HTR-8/SVneo (cell line): ENCODE data around the gene PDE1C.

Experiments used
- DNase-seq: peaks from one replicate; pipeline ENCODE4 v3.0.0; 2011; ENCODE audit warnings: low spot score, mixed read lengths; ENCODE audit not compliant: insufficient read length
- FAIRE-seq: peaks from 2 replicates; lab custom pipeline; 2011; peaks lifted over from hg19 to GRCh38; lab: Jason Lieb, UNC

Gene PDE1C

GRCh38 chr7:31955641-31956040 lies 114.6 kb downstream of the PDE1C start:
- FAIRE-seq (no peak), DNase-seq (no peak)

GRCh38 chr7:31955021-31955420 lies 115.2 kb downstream of the PDE1C start:
- DNase-seq (peak; percentile 14), FAIRE-seq (no peak)

- no peak for DNase-seq
- FAIRE-seq, result no peak
These were observed 115.7 kb downstream of the PDE1C start for GRCh38 chr7:31954500-31954899.

- DNase-seq (no peak), FAIRE-seq (no peak)
These were observed 116.8 kb downstream of the PDE1C start for GRCh38 chr7:31953432-31953831.

GRCh38 chr7:31950091-31950755 lies 120.0 kb downstream of the PDE1C start:
- FAIRE-seq (no peak), DNase-seq (no peak)

GRCh38 chr7:31948029-31948428 lies 122.2 kb downstream of the PDE1C start:
- DNase-seq (peak; percentile 48), FAIRE-seq (no peak)

- no peak for DNase-seq
- no peak for FAIRE-seq
These were observed 130.0 kb downstream of the PDE1C start for GRCh38 chr7:31940167-31940566.

- no peak for FAIRE-seq
These were observed 131.1 kb downstream of the PDE1C start for GRCh38 chr7:31939076-31939475.

GRCh38 chr7:31938650-31939049 lies 131.6 kb downstream of the PDE1C start:
- FAIRE-seq (peak; percentile 28), DNase-seq (peak; percentile 23)

More at GRCh38 chr7:31939076-31939475, 131.1 kb downstream of the PDE1C start:
- DNase-seq, result no peak

GRCh38 chr7:31937982-31938381 lies 132.2 kb downstream of the PDE1C start:
- FAIRE-seq (no peak), DNase-seq (no peak)

- FAIRE-seq (no peak), DNase-seq (peak; percentile 13)
These were observed 134.8 kb downstream of the PDE1C start for GRCh38 chr7:31935124-31936054.

- DNase-seq (peak; percentile 21), FAIRE-seq (no peak)
These were observed 135.7 kb downstream of the PDE1C start for GRCh38 chr7:31934551-31934950.

- peak; percentile 85 for FAIRE-seq
- peak; percentile 20 for DNase-seq
These were observed 136.7 kb downstream of the PDE1C start for GRCh38 chr7:31933481-31933880.

GRCh38 chr7:31926991-31927584 lies 143.1 kb downstream of the PDE1C start:
- FAIRE-seq (no peak), DNase-seq (no peak)

GRCh38 chr7:31925753-31926454 lies 144.3 kb downstream of the PDE1C start:
- peak; percentile 46 for FAIRE-seq
- DNase-seq, result no peak

GRCh38 chr7:31924251-31924650 lies 146.0 kb downstream of the PDE1C start:
- DNase-seq (no peak), FAIRE-seq (no peak)

- DNase-seq (no peak), FAIRE-seq (no peak)
These were observed 147.4 kb downstream of the PDE1C start for GRCh38 chr7:31922848-31923247.

GRCh38 chr7:31921047-31921446 lies 149.2 kb downstream of the PDE1C start:
- FAIRE-seq (no peak), DNase-seq (no peak)

- FAIRE-seq, result no peak
- DNase-seq, result no peak
These were observed 150.4 kb downstream of the PDE1C start for GRCh38 chr7:31919678-31920369.
